PC-3 (cell line): ENCODE data around the gene TPST1. TPM values are rescaled to one million over a fixed set of nuclear protein-coding genes. Genes with fewer than 3 reads are reported as not detected.

ENCODE experiments used
- ATAC-seq: fragments of 200-7000 bp; cut with Tn5 transposase; 2 replicates; pipeline ENCODE4 v1.9.1; 2020; ENCODE audit warnings: mild to moderate bottlenecking, moderate library complexity
- BruUV-seq: library from RNA; stranded (reverse); fragments of 400-500 nt; replicated peaks from 2 replicates; lab custom pipeline; 2021; lab: Mats Ljungman, UMichigan
- CTCF ChIA-PET: fragments of 300-600 bp; sonication (Branson Sonifier 250); formaldehyde crosslinking; loops from one replicate; lab custom pipeline; 2022; ENCODE audit warnings: antibody characterized with exemption; lab: Charles Lee
- POLR2A ChIA-PET: fragments of 300-600 bp; sonication (Branson Sonifier 250); formaldehyde crosslinking; loops from one replicate; lab custom pipeline; 2022; ENCODE audit warnings: antibody characterized with exemption; ENCODE audit not compliant: unreplicated experiment; lab: Charles Lee
- DNase-seq: peaks from one replicate; pipeline ENCODE4 v3.0.0-alpha.2; 2015
- H2AFZ ChIP-seq: fragments of 300-600 bp; sonication (generic); 2 replicates; pipeline ENCODE4 v1.6.0; 2016; ENCODE audit warnings: antibody characterized with exemption, low read length
- H3F3A ChIP-seq: fragments of 300-600 bp; sonication (generic); one replicate; pipeline ENCODE4 v1.6.0; 2017; ENCODE audit warnings: antibody characterized with exemption, low read length, control low read depth, mild to moderate bottlenecking; ENCODE audit not compliant: unreplicated experiment
- H3K27ac ChIP-seq: fragments of 300-600 bp; sonication (generic); 2 replicates; pipeline ENCODE4 v1.5.1; 2016; ENCODE audit warnings: mild to moderate bottlenecking, low read length
- H3K27me3 ChIP-seq: fragments of 300-600 bp; sonication (generic); 2 replicates; pipeline ENCODE4 v1.6.1; 2016; ENCODE audit warnings: low read length, mixed read lengths
- H3K36me3 ChIP-seq: fragments of 300-600 bp; sonication (generic); 2 replicates; pipeline ENCODE4 v1.6.1; 2016; ENCODE audit warnings: low read depth, mixed run types, low read length, mixed read lengths
- H3K4me1 ChIP-seq: fragments of 300-600 bp; sonication (generic); 2 replicates; pipeline ENCODE4 v1.5.1; 2016; ENCODE audit warnings: low read length; ENCODE audit not compliant: insufficient read depth
- H3K4me2 ChIP-seq: fragments of 300-600 bp; sonication (generic); 2 replicates; pipeline ENCODE4 v1.6.0; 2016; ENCODE audit warnings: low read length
- H3K4me3 ChIP-seq: fragments of 300-600 bp; sonication (generic); 2 replicates; pipeline ENCODE4 v1.5.1; 2016; ENCODE audit warnings: mild to moderate bottlenecking, low read length, mixed read lengths
- H3K79me2 ChIP-seq: fragments of 300-600 bp; sonication (generic); 2 replicates; pipeline ENCODE4 v1.6.1; 2017; ENCODE audit warnings: low read length, mixed read lengths
- H3K9ac ChIP-seq: fragments of 300-600 bp; sonication (generic); 2 replicates; pipeline ENCODE4 v1.6.0; 2016; ENCODE audit warnings: mild to moderate bottlenecking, low read length
- H3K9me2 ChIP-seq: fragments of 300-600 bp; sonication (generic); replicated peaks from 2 replicates; pipeline ENCODE4 v1.6.1; 2016; ENCODE audit warnings: mixed run types, low read length, mixed read lengths
- H3K9me3 ChIP-seq: fragments of 300-600 bp; sonication (generic); 2 replicates; pipeline ENCODE4 v1.6.1; 2016; ENCODE audit warnings: low read length, mixed read lengths
- H4K20me1 ChIP-seq: fragments of 300-600 bp; sonication (generic); 2 replicates; pipeline ENCODE4 v1.6.1; 2016; ENCODE audit warnings: low read length, mixed read lengths
- EZH2 ChIP-seq: fragments of 300-600 bp; sonication (generic); IDR thresholded peaks from one replicate; pipeline ENCODE4 v1.6.1; 2017; ENCODE audit warnings: antibody characterized with exemption, mild to moderate bottlenecking, low read length; ENCODE audit not compliant: unreplicated experiment
- EZH2phosphoT487 ChIP-seq: fragments of 300-600 bp; sonication (generic); IDR thresholded peaks from 2 replicates; pipeline ENCODE4 v1.6.1; 2018; ENCODE audit warnings: mild to moderate bottlenecking, antibody characterized with exemption, low read length, borderline replicate concordance
- intact Hi-C: fragments of 100-400 bp; cut with micrococcal nuclease; formaldehyde crosslinking; loops from 2 replicates; pipeline ENCODE4 v1.9.0; 2023
- total RNA-seq: library from RNA; depleted of rRNA; stranded (reverse); fragments of >200 nt; gene quantifications from 2 replicates; pipeline ENCODE4 v1.2.3, GENCODE V29; 2014
- TF ChIP-seq, protein P1 (sequence below): fragments of 300-600 bp; sonication (generic); conservative IDR thresholded peaks from 2 replicates; pipeline ENCODE4 v1.5.1; 2017; ENCODE audit warnings: antibody characterized with exemption, low read depth, mild to moderate bottlenecking, low read length

Gene TPST1
- total RNA-seq, 1 experiment from 2014 or later: 14.4 TPM

DNA sequence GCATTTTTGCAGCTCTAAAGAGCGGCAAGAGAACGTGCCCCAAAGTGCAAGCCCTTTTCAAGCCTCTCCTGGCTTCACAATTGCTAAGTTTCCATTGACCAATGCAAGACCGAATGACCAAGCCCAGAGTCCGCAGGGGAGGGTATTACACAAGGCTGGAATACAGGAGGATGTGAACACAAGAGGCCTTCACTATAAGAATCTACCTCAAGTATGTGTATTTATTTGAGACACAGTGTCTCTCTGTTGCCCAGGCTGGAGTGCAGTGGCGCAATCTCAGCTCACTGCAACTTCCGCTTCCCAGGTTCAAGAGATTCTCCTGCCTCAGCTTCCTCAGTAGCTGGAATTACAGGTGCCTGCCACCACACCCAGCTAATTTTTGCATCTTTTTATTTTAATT, 22.2 kb upstream of the TPST1 start:
- CTCF ChIA-PET: no interaction called here

DNA sequence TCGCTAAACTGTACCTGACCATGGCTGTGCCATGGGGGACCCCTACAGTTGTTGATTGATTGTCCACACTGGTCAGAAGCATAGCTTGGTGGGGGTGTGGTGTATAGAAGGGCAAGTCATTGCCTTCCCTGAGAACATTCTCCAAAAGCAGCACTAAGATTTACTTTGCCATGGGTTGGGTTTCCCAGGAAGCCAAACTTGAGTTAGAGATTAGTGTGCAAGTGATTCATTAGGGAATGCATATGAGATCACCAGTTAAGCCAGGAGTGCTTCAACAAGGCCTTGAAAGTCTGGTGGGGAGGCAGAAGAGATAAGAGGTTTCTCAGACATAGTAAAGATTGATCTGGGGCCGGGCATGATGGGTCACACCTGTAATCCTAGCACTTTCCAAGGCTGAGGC, 21.4 kb upstream of the TPST1 start:
- H3K4me3 ChIP-seq: no peak overlapping the region
- ATAC-seq: peak; percentile 64
- no peaks in the 10 kb centered on the region for H4K20me1 ChIP-seq
- ChIA-PET CTCF (no interaction called here), POLR2A (no interaction called here)
- H3F3A ChIP-seq: no peaks in the 10 kb centered on the region
- no peaks in the 10 kb centered on the region for H3K79me2 ChIP-seq
- no peak overlapping the region for H3K4me2 ChIP-seq
- no peaks in the 10 kb centered on the region for H3K9me2 ChIP-seq
- peak; percentile 37 for DNase-seq
- no peak overlapping the region for H3K9ac ChIP-seq
- intact Hi-C loops: no loop called here
- TF ChIP-seq EZH2: no peak
- TF ChIP-seq EZH2phosphoT487: no peak
- TF ChIP-seq, protein P1, sequence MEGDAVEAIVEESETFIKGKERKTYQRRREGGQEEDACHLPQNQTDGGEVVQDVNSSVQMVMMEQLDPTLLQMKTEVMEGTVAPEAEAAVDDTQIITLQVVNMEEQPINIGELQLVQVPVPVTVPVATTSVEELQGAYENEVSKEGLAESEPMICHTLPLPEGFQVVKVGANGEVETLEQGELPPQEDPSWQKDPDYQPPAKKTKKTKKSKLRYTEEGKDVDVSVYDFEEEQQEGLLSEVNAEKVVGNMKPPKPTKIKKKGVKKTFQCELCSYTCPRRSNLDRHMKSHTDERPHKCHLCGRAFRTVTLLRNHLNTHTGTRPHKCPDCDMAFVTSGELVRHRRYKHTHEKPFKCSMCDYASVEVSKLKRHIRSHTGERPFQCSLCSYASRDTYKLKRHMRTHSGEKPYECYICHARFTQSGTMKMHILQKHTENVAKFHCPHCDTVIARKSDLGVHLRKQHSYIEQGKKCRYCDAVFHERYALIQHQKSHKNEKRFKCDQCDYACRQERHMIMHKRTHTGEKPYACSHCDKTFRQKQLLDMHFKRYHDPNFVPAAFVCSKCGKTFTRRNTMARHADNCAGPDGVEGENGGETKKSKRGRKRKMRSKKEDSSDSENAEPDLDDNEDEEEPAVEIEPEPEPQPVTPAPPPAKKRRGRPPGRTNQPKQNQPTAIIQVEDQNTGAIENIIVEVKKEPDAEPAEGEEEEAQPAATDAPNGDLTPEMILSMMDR: no peak
- no peaks in the 10 kb centered on the region for H3K36me3 ChIP-seq
- no peaks in the 10 kb centered on the region for H3K27me3 ChIP-seq
- H3K27ac ChIP-seq: no peak overlapping the region
- no peaks in the 10 kb centered on the region for H3K9me3 ChIP-seq
- no TSS peak for BruUV-seq
- H3K4me1 ChIP-seq: no peaks in the 10 kb centered on the region
- H2AFZ ChIP-seq: no peak overlapping the region

More for the DNA sequence above, 22.2 kb upstream of the TPST1 start:
- H3K4me2 ChIP-seq: no peak overlapping the region
- no peak overlapping the region for H3K27ac ChIP-seq
- H3K27me3 ChIP-seq: no peaks in the 10 kb centered on the region
- no TSS peak for BruUV-seq
- no peak overlapping the region for H3K9ac ChIP-seq
- no peak for ATAC-seq
- no peaks in the 10 kb centered on the region for H3K9me2 ChIP-seq
- H3K9me3 ChIP-seq: no peaks in the 10 kb centered on the region
- DNase-seq: no peak
- no peak overlapping the region for H2AFZ ChIP-seq
- TF ChIP-seq EZH2: no peak
- TF ChIP-seq, protein P1: no peak
- TF ChIP-seq EZH2phosphoT487: no peak
- H3K4me3 ChIP-seq: no peak overlapping the region
- no peaks in the 10 kb centered on the region for H3F3A ChIP-seq
- no peaks in the 10 kb centered on the region for H3K36me3 ChIP-seq
- H4K20me1 ChIP-seq: no peaks in the 10 kb centered on the region
- no peaks in the 10 kb centered on the region for H3K4me1 ChIP-seq
- POLR2A ChIA-PET: no interaction called here
- intact Hi-C loops: no loop called here
- H3K79me2 ChIP-seq: no peaks in the 10 kb centered on the region

DNA sequence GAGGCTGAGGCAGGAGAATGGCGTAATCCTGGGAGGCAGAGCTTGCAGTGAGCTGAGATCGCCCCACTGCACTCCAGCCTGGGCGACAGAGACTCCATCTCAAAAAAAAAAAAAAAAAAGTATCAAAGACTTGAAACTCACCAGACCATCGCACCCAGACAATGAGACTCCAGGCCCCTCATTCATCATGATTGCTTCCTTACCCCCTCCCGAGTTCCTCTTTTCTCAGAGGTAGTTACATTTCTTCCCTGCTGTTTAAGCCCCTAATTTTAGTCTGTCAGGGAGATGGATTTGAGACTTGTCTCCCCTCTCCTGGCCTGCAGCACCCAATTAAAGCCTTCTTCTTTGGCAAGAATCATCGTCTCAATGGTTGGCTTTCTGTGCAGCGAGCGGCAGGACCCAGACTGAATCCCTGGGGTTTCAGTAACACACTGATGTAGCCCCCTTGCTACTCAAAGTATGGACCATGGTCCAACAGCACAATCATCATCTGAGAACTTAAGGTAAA, 19.4 kb upstream of the TPST1 start:
- Histone ChIP-seq H3K36me3 (no peaks in the 10 kb centered on the region), H3K9me3 (no peaks in the 10 kb centered on the region), H3K27me3 (no peaks in the 10 kb centered on the region), H3K27ac (no peak overlapping the region), H3K79me2 (no peaks in the 10 kb centered on the region), H3K4me2 (no peak overlapping the region), H3K9me2 (no peaks in the 10 kb centered on the region), H3K4me3 (no peak overlapping the region), H3K4me1 (no peaks in the 10 kb centered on the region), H3F3A (no peaks in the 10 kb centered on the region), H2AFZ (no peak overlapping the region), H4K20me1 (no peaks in the 10 kb centered on the region), H3K9ac (no peak overlapping the region)
- no peak for TF ChIP-seq EZH2
- TF ChIP-seq EZH2phosphoT487: no peak
- TF ChIP-seq, protein P1: no peak
- ChIA-PET CTCF (no interaction called here), POLR2A (no interaction called here)
- ATAC-seq: no peak
- no peak for DNase-seq
- intact Hi-C loops: no loop called here
- BruUV-seq: no TSS peak
